ENCODE results near the gene STRA8. TPM values are rescaled to one million over a fixed set of nuclear protein-coding genes. Genes with fewer than 3 reads are reported as not detected.

STRA8 gene, protein sequence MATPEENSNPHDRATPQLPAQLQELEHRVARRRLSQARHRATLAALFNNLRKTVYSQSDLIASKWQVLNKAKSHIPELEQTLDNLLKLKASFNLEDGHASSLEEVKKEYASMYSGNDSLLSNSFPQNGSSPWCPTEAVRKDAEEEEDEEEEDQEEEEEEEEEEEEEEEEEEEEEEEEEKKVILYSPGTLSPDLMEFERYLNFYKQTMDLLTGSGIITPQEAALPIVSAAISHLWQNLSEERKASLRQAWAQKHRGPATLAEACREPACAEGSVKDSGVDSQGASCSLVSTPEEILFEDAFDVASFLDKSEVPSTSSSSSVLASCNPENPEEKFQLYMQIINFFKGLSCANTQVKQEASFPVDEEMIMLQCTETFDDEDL
- total RNA-seq, result not detected in 2 replicates

DNA sequence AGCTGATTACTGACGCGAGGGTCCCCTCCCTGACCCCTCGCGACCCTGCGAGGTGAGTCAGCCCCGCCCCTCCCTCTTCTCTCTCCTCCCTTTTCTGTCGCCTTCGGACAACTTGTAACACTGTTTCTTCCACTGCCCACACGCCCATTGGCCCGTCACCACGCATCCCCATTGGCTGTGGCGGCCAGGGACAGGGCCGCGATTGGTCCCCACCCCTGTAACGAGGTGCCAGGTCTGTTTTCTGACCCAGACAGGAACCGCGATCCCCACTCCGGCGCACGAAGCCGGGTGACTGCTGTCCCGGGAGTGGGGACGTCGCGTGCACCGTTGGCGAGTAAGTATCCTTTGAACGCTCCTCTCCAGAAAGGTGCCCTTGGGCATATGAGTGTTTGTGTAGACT, at the start of gene STRA8:
TSS of gene STRA8 (plus strand) at position 269 of the 400 bp plus-strand sequence. CDS start 6,687 bp downstream, outside the sequence.

DNA sequence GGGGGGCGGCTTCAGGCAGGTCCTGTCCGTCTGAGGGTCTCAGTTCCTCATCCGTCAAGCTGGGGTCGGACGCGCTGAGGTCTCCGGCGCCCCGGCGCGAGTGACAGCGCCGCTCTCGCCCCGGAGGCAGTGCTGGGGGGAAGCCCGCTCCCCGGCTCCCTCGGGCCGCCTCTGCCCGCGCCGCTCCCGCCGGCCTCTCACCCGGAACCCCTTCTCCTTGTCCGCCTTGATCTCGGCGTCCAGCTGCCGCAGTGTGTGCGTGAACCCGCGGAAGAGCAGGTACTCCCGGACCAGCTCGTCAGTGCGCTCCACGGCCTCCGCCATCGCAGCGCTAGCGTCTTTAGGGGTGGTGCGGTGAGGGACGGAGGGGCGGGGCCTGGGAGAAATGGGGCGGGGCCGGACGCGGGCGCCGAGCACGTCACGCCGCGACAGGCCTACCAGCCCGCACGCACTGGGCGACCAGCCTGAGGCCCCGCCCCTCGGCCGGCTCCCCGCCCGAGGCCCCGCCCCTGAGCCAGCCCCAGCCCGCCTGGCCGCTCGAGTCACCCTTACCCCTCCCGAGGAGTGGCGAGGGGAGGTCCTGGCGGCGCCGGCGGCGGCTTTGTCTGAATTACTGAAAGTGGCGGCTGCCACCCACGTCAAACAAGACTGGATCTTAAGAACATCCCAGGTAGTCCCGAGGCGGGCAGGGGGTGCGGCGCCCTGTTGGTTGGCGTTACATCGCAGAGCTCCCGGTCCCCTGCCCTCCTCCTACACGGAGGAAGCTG, 22.3 kb upstream of the STRA8 start, which contains the start of gene WDR91:
TSS of gene WDR91 (minus strand) at position 348 of the 767 bp plus-strand sequence. CDS start at position 324, 24 bp downstream.

Other genes with a start within 250 kb of the STRA8 start
- gene AGBL3, start 247.3 kb upstream of the STRA8 start, total RNA-seq, result 1.00 and 1.0 TPM in 2 replicates
- under 0.01 and 1.8 TPM in 2 replicates for gene TMEM140, start 85.8 kb upstream of the STRA8 start, total RNA-seq
- gene CYREN, start 63.1 kb upstream of the STRA8 start, total RNA-seq, result 52.6 and 75.1 TPM in 2 replicates
- 16.1 and 21.3 TPM in 2 replicates for gene WDR91, start 22.3 kb upstream of the STRA8 start, total RNA-seq